GM23338 (cell line): ENCODE measurements around the gene NPNT. TPM values are rescaled to one million over a fixed set of nuclear protein-coding genes. Genes with fewer than 3 reads are reported as not detected.

ENCODE experiments used
- ATAC-seq: fragments of 200-7000 bp; cut with Tn5 transposase; 3 replicates; pipeline ENCODE4 v1.9.1; 2020
- DNase-seq: peaks from one replicate; pipeline ENCODE4 v3.0.0-alpha.2; 2015; ENCODE audit warnings: low spot score
- H2AFZ ChIP-seq: fragments of 200-600 bp; sonication (generic); 2 replicates; pipeline ENCODE4 v1.8.0; 2016; ENCODE audit warnings: antibody characterized with exemption, mild to moderate bottlenecking, moderate library complexity
- H3F3A ChIP-seq: fragments of 200-600 bp; sonication (generic); replicated peaks from 2 replicates; pipeline ENCODE4 v1.8.0; 2017; ENCODE audit warnings: antibody characterized with exemption, mixed run types, low read depth
- H3K27ac ChIP-seq: fragments of 200-600 bp; sonication (generic); 2 replicates; pipeline ENCODE4 v1.6.1; 2016; ENCODE audit warnings: low read depth
- H3K27me3 ChIP-seq: fragments of 200-600 bp; sonication (generic); 2 replicates; pipeline ENCODE4 v1.8.0; 2016; ENCODE audit warnings: mild to moderate bottlenecking, mixed run types, moderate library complexity; ENCODE audit not compliant: insufficient read depth
- H3K36me3 ChIP-seq: fragments of 200-600 bp; sonication (generic); 2 replicates; pipeline ENCODE4 v1.8.0; 2016; ENCODE audit warnings: mild to moderate bottlenecking; ENCODE audit not compliant: insufficient read depth
- H3K4me1 ChIP-seq: fragments of 200-600 bp; sonication (generic); 2 replicates; pipeline ENCODE4 v1.8.0; 2016; ENCODE audit warnings: mild to moderate bottlenecking, moderate library complexity; ENCODE audit not compliant: insufficient read depth
- H3K4me2 ChIP-seq: fragments of 200-600 bp; sonication (generic); 2 replicates; pipeline ENCODE4 v1.7.1; 2017; ENCODE audit warnings: mixed run types
- H3K4me3 ChIP-seq: fragments of 200-600 bp; sonication (generic); 2 replicates; pipeline ENCODE4 v1.6.1; 2016; ENCODE audit warnings: mixed run types
- H3K79me2 ChIP-seq: fragments of 200-600 bp; sonication (generic); replicated peaks from 2 replicates; pipeline ENCODE4 v1.8.0; 2017; ENCODE audit warnings: mild to moderate bottlenecking; ENCODE audit not compliant: insufficient read depth
- H3K9me2 ChIP-seq: fragments of 200-600 bp; sonication (generic); 2 replicates; pipeline ENCODE4 v1.8.0; 2017; ENCODE audit not compliant: insufficient read depth
- H4K20me1 ChIP-seq: fragments of 200-600 bp; sonication (generic); replicated peaks from 2 replicates; pipeline ENCODE4 v1.8.0; 2017; ENCODE audit warnings: mild to moderate bottlenecking; ENCODE audit not compliant: insufficient read depth
- H3K27ac Mint-ChIP-seq: 2 replicates; pipeline ENCODE4 v1.8.0; 2020; ENCODE audit warnings: inconsistent platforms, mild to moderate bottlenecking, moderate library complexity, mixed read lengths
- H3K27me3 Mint-ChIP-seq: 3 replicates; pipeline ENCODE4 v1.8.0; 2022; ENCODE audit warnings: low read depth, mild to moderate bottlenecking, moderate library complexity, mixed read lengths, inconsistent platforms; ENCODE audit not compliant: insufficient read depth, poor library complexity
- H3K36me3 Mint-ChIP-seq: 3 replicates; pipeline ENCODE4 v1.8.0; 2021; ENCODE audit warnings: low read depth, mild to moderate bottlenecking, inconsistent platforms, moderate library complexity, mixed read lengths
- H3K4me1 Mint-ChIP-seq: 3 replicates; pipeline ENCODE4 v1.8.0; 2020; ENCODE audit warnings: mild to moderate bottlenecking, inconsistent platforms, mixed read lengths
- H3K4me3 Mint-ChIP-seq: 3 replicates; pipeline ENCODE4 v1.8.0; 2021; ENCODE audit warnings: moderate library complexity, mild to moderate bottlenecking, inconsistent platforms, mixed read lengths
- H3K9me3 Mint-ChIP-seq: 3 replicates; pipeline ENCODE4 v1.8.0; 2020; ENCODE audit warnings: moderate library complexity, mild to moderate bottlenecking, inconsistent platforms, mixed read lengths
- CREB1 ChIP-seq: fragments of 250-450 bp; sonication (Bioruptor Pico); IDR thresholded peaks from 2 replicates; pipeline ENCODE4 v1.5.0; 2020; ENCODE audit warnings: low read depth, mild to moderate bottlenecking, moderate library complexity
- EZH2phosphoT487 ChIP-seq: fragments of 200-600 bp; sonication (generic); IDR thresholded peaks from one replicate; pipeline ENCODE4 v1.8.1; 2018; ENCODE audit warnings: antibody characterized with exemption; ENCODE audit not compliant: unreplicated experiment
- JUNB ChIP-seq: IDR thresholded peaks from one replicate; pipeline ENCODE4 v1.6.1; 2016; ENCODE audit warnings: antibody characterized with exemption; ENCODE audit not compliant: unreplicated experiment
- ZNF331 ChIP-seq: fragments of 250-450 bp; sonication (Bioruptor Pico); IDR thresholded peaks from 2 replicates; pipeline ENCODE4 v1.5.0; 2020; ENCODE audit warnings: low read depth, mild to moderate bottlenecking, moderate library complexity
- ZNF462 ChIP-seq: fragments of 250-450 bp; sonication (Bioruptor Pico); IDR thresholded peaks from 2 replicates; pipeline ENCODE4 v1.5.0; 2020; ENCODE audit warnings: mild to moderate bottlenecking, moderate library complexity
- polyA plus RNA-seq: library from polyadenylated mRNA; unstranded; fragments of >200 nt; fragmentation: Nextera tagmentation; extraction: Ambion mirVana; gene quantifications from 2 replicates; pipeline ENCODE4 v1.2.1, GENCODE V29; 2016
- total RNA-seq: library from RNA; depleted of rRNA; stranded (reverse); fragments of >200 nt; shearing (Covaris generic); gene quantifications from 2 replicates; pipeline ENCODE4 v1.2.3, GENCODE V29; 2014
- TF ChIP-seq, protein P1 (sequence below): IDR thresholded peaks from one replicate; pipeline ENCODE4 v1.6.1; 2018; ENCODE audit warnings: antibody characterized with exemption; ENCODE audit not compliant: unreplicated experiment

NPNT gene
- total and polyA plus RNA-seq, 2 experiments from 2014 or later = 1.4 TPM

- Histone ChIP-seq H3K27me3 (no peaks in the 10 kb centered on the region), H3K4me1 (no peaks in the 10 kb centered on the region), H3K9me2 (no peaks in the 10 kb centered on the region), H3K4me2 (no peak overlapping the region), H3K36me3 (no peaks in the 10 kb centered on the region), H3K27ac (no peak overlapping the region), H3F3A (no peaks in the 10 kb centered on the region), H2AFZ (no peak overlapping the region), H3K4me3 (no peak overlapping the region), H3K79me2 (no peaks in the 10 kb centered on the region), H4K20me1 (no peaks in the 10 kb centered on the region)
- Mint-ChIP-seq H3K9me3 (peaks cover 6% of the 10 kb centered on the region; the same call in 2 of the 3 replicates), H3K36me3 (peaks cover 5% of the 10 kb centered on the region; the same call in 1 of the 3 replicates), H3K27me3 (peaks cover 2% of the 10 kb centered on the region), H3K27ac (no peak overlapping the region), H3K4me3 (no peak overlapping the region), H3K4me1 (no peaks in the 10 kb centered on the region)
- DNase-seq (no peak), ATAC-seq (no peak)
- TF ChIP-seq CREB1 (no peak), JUNB (no peak), ZNF331 (no peak), ZNF462 (CRISPR knock-in tag) (no peak), EZH2phosphoT487 (no peak)
- TF ChIP-seq, protein P1, sequence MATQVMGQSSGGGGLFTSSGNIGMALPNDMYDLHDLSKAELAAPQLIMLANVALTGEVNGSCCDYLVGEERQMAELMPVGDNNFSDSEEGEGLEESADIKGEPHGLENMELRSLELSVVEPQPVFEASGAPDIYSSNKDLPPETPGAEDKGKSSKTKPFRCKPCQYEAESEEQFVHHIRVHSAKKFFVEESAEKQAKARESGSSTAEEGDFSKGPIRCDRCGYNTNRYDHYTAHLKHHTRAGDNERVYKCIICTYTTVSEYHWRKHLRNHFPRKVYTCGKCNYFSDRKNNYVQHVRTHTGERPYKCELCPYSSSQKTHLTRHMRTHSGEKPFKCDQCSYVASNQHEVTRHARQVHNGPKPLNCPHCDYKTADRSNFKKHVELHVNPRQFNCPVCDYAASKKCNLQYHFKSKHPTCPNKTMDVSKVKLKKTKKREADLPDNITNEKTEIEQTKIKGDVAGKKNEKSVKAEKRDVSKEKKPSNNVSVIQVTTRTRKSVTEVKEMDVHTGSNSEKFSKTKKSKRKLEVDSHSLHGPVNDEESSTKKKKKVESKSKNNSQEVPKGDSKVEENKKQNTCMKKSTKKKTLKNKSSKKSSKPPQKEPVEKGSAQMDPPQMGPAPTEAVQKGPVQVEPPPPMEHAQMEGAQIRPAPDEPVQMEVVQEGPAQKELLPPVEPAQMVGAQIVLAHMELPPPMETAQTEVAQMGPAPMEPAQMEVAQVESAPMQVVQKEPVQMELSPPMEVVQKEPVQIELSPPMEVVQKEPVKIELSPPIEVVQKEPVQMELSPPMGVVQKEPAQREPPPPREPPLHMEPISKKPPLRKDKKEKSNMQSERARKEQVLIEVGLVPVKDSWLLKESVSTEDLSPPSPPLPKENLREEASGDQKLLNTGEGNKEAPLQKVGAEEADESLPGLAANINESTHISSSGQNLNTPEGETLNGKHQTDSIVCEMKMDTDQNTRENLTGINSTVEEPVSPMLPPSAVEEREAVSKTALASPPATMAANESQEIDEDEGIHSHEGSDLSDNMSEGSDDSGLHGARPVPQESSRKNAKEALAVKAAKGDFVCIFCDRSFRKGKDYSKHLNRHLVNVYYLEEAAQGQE = no peak
Measured at GRCh38 chr4:105943234-105943633, 48.0 kb downstream of the NPNT start.
